ENCODE results near the gene PDF.

GRCh38 chr16:69364088-69364487 lies 33.7 kb upstream of the PDF start:
- TF ChIP-seq SUZ12 (IDR thresholded peaks at IDR 0.05; ENCODE audit: extremely low read depth, insufficient read depth, insufficient read length) = no peak
- TF ChIP-seq ZNF274 (IDR thresholded peaks at IDR 0.05; ENCODE audit: low read depth, low read length) = no peak
- TF ChIP-seq YY1 (IDR thresholded peaks at IDR 0.05; ENCODE audit: insufficient read depth, insufficient read length) = no peak
